SU-DHL-6 (cell line): ENCODE results near the gene ARL8B.

Source experiments
- H2AFZ ChIP-seq: fragments of 200-600 bp; sonication (generic); 2 replicates; pipeline ENCODE4 v1.6.1; 2014; ENCODE audit warnings: low read depth, mild to moderate bottlenecking, moderate library complexity, mixed read lengths, antibody characterized with exemption, low read length; ENCODE audit not compliant: severe bottlenecking
- H3F3A ChIP-seq: fragments of 200-600 bp; shearing (Covaris generic); 2 replicates; pipeline ENCODE4 v1.6.0; 2016; ENCODE audit warnings: antibody characterized with exemption, mild to moderate bottlenecking; ENCODE audit not compliant: insufficient read depth
- H3K27ac ChIP-seq: fragments of 200-600 bp; sonication (generic); 2 replicates; pipeline ENCODE4 v1.5.1; 2016; ENCODE audit warnings: low read depth, mild to moderate bottlenecking, low read length, moderate library complexity, mixed read lengths
- H3K27me3 ChIP-seq: fragments of 200-600 bp; sonication (generic), shearing (Covaris generic); 2 replicates; pipeline ENCODE4 v1.6.0; 2014; ENCODE audit warnings: mild to moderate bottlenecking, low read length
- H3K36me3 ChIP-seq: fragments of 200-600 bp; sonication (generic); 2 replicates; pipeline ENCODE4 v1.6.1; 2014; ENCODE audit warnings: mild to moderate bottlenecking, low read length, mixed read lengths
- H3K4me2 ChIP-seq: fragments of 300-600, 200-600 bp; shearing (Covaris generic), sonication (generic); 2 replicates; pipeline ENCODE4 v1.6.0; 2014; ENCODE audit warnings: low read length, low read depth, mild to moderate bottlenecking; ENCODE audit not compliant: poor library complexity, severe bottlenecking
- H3K4me3 ChIP-seq: fragments of 200-600 bp; sonication (generic); 2 replicates; pipeline ENCODE4 v1.5.1; 2014; ENCODE audit warnings: antibody characterized with exemption, low read length, mild to moderate bottlenecking, mixed read lengths; ENCODE audit not compliant: insufficient read depth, poor library complexity, severe bottlenecking
- H3K79me2 ChIP-seq: fragments of 200-600 bp; sonication (generic); 2 replicates; pipeline ENCODE4 v1.6.1; 2014; ENCODE audit warnings: mild to moderate bottlenecking, low read length, moderate library complexity; ENCODE audit not compliant: insufficient read depth
- H3K9ac ChIP-seq: fragments of 200-600 bp; sonication (generic); 2 replicates; pipeline ENCODE4 v1.7.0; 2014; ENCODE audit warnings: mild to moderate bottlenecking, low read length
- H3K9me2 ChIP-seq: fragments of 200-600 bp; sonication (generic); replicated peaks from 2 replicates; pipeline ENCODE4 v1.6.1; 2014; ENCODE audit warnings: low read length; ENCODE audit not compliant: insufficient read depth
- H3K9me3 ChIP-seq: fragments of 200-600 bp; sonication (generic); 2 replicates; pipeline ENCODE4 v1.6.1; 2014; ENCODE audit warnings: low read length, mixed read lengths; ENCODE audit not compliant: insufficient read depth
- H4K20me1 ChIP-seq: fragments of 200-600 bp; sonication (generic); 2 replicates; pipeline ENCODE4 v1.6.1; 2014; ENCODE audit warnings: low read depth, mild to moderate bottlenecking, antibody characterized with exemption, low read length, moderate library complexity, mixed read lengths
- CTCF ChIP-seq: fragments of 200-600 bp; sonication (generic); IDR thresholded peaks from one replicate; pipeline ENCODE4 v1.5.1; 2017; ENCODE audit warnings: antibody characterized with exemption, mild to moderate bottlenecking, low read length, moderate library complexity; ENCODE audit not compliant: insufficient read depth, poor library complexity, severe bottlenecking
- EZH2phosphoT487 ChIP-seq: fragments of 200-600 bp; sonication (generic), shearing (Covaris generic); conservative IDR thresholded peaks from 2 replicates; pipeline ENCODE4 v1.6.1; 2018; ENCODE audit warnings: mild to moderate bottlenecking, antibody characterized with exemption, low read length, moderate library complexity, mixed read lengths

ARL8B gene

GRCh38 chr3:5084224-5084623 is 37.9 kb upstream of the ARL8B start:
- Histone ChIP-seq H3K9ac (no peak overlapping the region), H3K4me3 (no peak overlapping the region), H3F3A (no peaks in the 10 kb centered on the region), H4K20me1 (no peaks in the 10 kb centered on the region), H3K27ac (no peak overlapping the region), H3K4me2 (no peak overlapping the region), H3K9me3 (no peaks in the 10 kb centered on the region), H3K36me3 (no peaks in the 10 kb centered on the region), H3K27me3 (no peaks in the 10 kb centered on the region), H3K9me2 (no peaks in the 10 kb centered on the region), H2AFZ (no peak overlapping the region), H3K79me2 (no peaks in the 10 kb centered on the region)
- no peak for TF ChIP-seq EZH2phosphoT487
- TF ChIP-seq CTCF, result no peak

GRCh38 chr3:5086708-5087107 is 35.4 kb upstream of the ARL8B start:
- H3K9me2 ChIP-seq, result no peaks in the 10 kb centered on the region
- H3K4me3 ChIP-seq, result no peak overlapping the region
- TF ChIP-seq EZH2phosphoT487 (no peak), CTCF (no peak)
- no peak overlapping the region for H3K9ac ChIP-seq
- H3K9me3 ChIP-seq, result no peaks in the 10 kb centered on the region
- H3K79me2 ChIP-seq, result no peaks in the 10 kb centered on the region
- H3F3A ChIP-seq, result no peaks in the 10 kb centered on the region
- H3K36me3 ChIP-seq, result no peaks in the 10 kb centered on the region
- H4K20me1 ChIP-seq, result no peaks in the 10 kb centered on the region
- no peaks in the 10 kb centered on the region for H3K27me3 ChIP-seq
- H3K27ac ChIP-seq, result no peak overlapping the region
- H2AFZ ChIP-seq, result no peak overlapping the region
- H3K4me2 ChIP-seq, result no peak overlapping the region

- Histone ChIP-seq H3K27ac (no peak overlapping the region), H3K4me3 (no peak overlapping the region), H3K9ac (no peak overlapping the region), H3K4me2 (no peak overlapping the region), H3K36me3 (no peaks in the 10 kb centered on the region), H3K9me2 (no peaks in the 10 kb centered on the region), H3K79me2 (no peaks in the 10 kb centered on the region), H3F3A (no peaks in the 10 kb centered on the region), H3K27me3 (no peaks in the 10 kb centered on the region), H3K9me3 (no peaks in the 10 kb centered on the region), H2AFZ (no peak overlapping the region), H4K20me1 (no peaks in the 10 kb centered on the region)
- TF ChIP-seq EZH2phosphoT487 (no peak), CTCF (no peak)
Measured at GRCh38 chr3:5087209-5087608, 34.9 kb upstream of the ARL8B start.

GRCh38 chr3:5090197-5090596 is 31.9 kb upstream of the ARL8B start:
- Histone ChIP-seq H3K9me2 (no peaks in the 10 kb centered on the region), H3K9ac (no peak overlapping the region), H3K27ac (no peak overlapping the region), H3F3A (no peaks in the 10 kb centered on the region), H4K20me1 (no peaks in the 10 kb centered on the region), H3K36me3 (no peaks in the 10 kb centered on the region), H2AFZ (no peak overlapping the region), H3K79me2 (no peaks in the 10 kb centered on the region), H3K4me3 (no peak overlapping the region), H3K4me2 (no peak overlapping the region), H3K9me3 (no peaks in the 10 kb centered on the region), H3K27me3 (no peaks in the 10 kb centered on the region)
- no peak for TF ChIP-seq CTCF
- TF ChIP-seq EZH2phosphoT487, result no peak
